Measurements from ENCODE around the gene FGF14. TPM values are rescaled to one million over a fixed set of nuclear protein-coding genes. Genes with fewer than 3 reads are reported as not detected.
A peak's percentile ranks its signal among the peaks of the same experiment; 100 is the strongest.

Gene FGF14
- polyA plus RNA-seq, 1 of the 3 experiments (the other 2 are of a cell fraction) = 0.20 TPM

GRCh38 chr13:101773062-101773461, 628.8 kb downstream of the FGF14 start:
- Histone ChIP-seq H3K36me3 (replicated peaks in 1 of 2; ENCODE audit: control insufficient read depth in 1 of 2, insufficient read depth in 2 of 2, low read length in 1 of 2) (no peaks in the 10 kb centered on the region), H2AFZ (ENCODE audit: low read depth) (no peak overlapping the region), H3K9me2 (no peaks in the 10 kb centered on the region), H3F3A (replicated peaks; ENCODE audit: insufficient read depth) (peaks cover 3% of the 10 kb centered on the region), H4K20me1 (ENCODE audit: insufficient read depth) (no peaks in the 10 kb centered on the region), H3K4me2 (no peak overlapping the region), H3K79me2 (ENCODE audit: insufficient read depth) (no peaks in the 10 kb centered on the region), H3K9me3 (no peaks in the 10 kb centered on the region), H3K4me3 (ENCODE audit: low read depth in 2 of 2, low read length in 1 of 2) (no peak overlapping the region), H3K4me1 (ENCODE audit: control insufficient read depth in 1 of 2, insufficient read depth in 2 of 2, low read depth in 1 of 2, low read length in 1 of 2) (peaks cover 0 to 8% of the 10 kb centered on the region in 2 experiments; a peak in 2 of 4 replicates), H3K9ac (no peak overlapping the region), H3K27me3 (ENCODE audit: insufficient read depth) (no peaks in the 10 kb centered on the region), H3K27ac (ENCODE audit: low read depth in 2 of 2, low read length in 1 of 2) (no peak overlapping the region; a peak in 1 of 4 replicates)
- CTCF ChIA-PET = interaction anchor here (1.5 to 1.8 kb wide), 3 partner anchors 15 to 18 kb away, joined by 3 to 7 read pairs (median 5); no protein-coding TSS in a partner anchor
- POLR2A ChIA-PET = no interaction called here
- peak; percentile 76 for TF ChIP-seq RFX5 (IDR thresholded peaks at IDR 0.05; ENCODE audit: low read length)
- TF ChIP-seq FOXM1 (IDR thresholded peaks at IDR 0.05; ENCODE audit: low read depth) = no peak
- TF ChIP-seq, protein P1, sequence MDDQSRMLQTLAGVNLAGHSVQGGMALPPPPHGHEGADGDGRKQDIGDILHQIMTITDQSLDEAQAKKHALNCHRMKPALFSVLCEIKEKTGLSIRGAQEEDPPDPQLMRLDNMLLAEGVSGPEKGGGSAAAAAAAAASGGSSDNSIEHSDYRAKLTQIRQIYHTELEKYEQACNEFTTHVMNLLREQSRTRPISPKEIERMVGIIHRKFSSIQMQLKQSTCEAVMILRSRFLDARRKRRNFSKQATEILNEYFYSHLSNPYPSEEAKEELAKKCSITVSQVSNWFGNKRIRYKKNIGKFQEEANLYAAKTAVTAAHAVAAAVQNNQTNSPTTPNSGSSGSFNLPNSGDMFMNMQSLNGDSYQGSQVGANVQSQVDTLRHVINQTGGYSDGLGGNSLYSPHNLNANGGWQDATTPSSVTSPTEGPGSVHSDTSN (IDR thresholded peaks at IDR 0.05) = no peak
- peak; percentile 20; the same call in 1 of the 2 replicates for TF ChIP-seq TEAD4 (IDR thresholded peaks at IDR 0.05; ENCODE audit: borderline replicate concordance, insufficient read depth)
- peak; percentile 32; the same call in 1 of the 2 replicates for TF ChIP-seq TCF12 (IDR thresholded peaks at IDR 0.05)
- no peak for TF ChIP-seq SMC3 (IDR thresholded peaks at IDR 0.05; ENCODE audit: low read depth, low read length)
- TF ChIP-seq, protein P2, sequence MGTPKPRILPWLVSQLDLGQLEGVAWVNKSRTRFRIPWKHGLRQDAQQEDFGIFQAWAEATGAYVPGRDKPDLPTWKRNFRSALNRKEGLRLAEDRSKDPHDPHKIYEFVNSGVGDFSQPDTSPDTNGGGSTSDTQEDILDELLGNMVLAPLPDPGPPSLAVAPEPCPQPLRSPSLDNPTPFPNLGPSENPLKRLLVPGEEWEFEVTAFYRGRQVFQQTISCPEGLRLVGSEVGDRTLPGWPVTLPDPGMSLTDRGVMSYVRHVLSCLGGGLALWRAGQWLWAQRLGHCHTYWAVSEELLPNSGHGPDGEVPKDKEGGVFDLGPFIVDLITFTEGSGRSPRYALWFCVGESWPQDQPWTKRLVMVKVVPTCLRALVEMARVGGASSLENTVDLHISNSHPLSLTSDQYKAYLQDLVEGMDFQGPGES (IDR thresholded peaks at IDR 0.05; ENCODE audit: low read depth, low read length) = no peak
- TF ChIP-seq EP300 (IDR thresholded peaks at IDR 0.05; ENCODE audit: borderline replicate concordance in 1 of 2, low read depth in 1 of 2, low read length in 1 of 2) = peak; percentile 23 to 31; a peak in 1 of 4 replicates
- TF ChIP-seq JUND (IDR thresholded peaks at IDR 0.05) = peak; percentile 43; the same call in 1 of the 2 replicates
- no peak for TF ChIP-seq SIN3A (IDR thresholded peaks at IDR 0.05; ENCODE audit: borderline replicate concordance, low read depth, low read length)
- TF ChIP-seq FOSL2 (IDR thresholded peaks at IDR 0.05; ENCODE audit: borderline replicate concordance, low read depth) = peak; percentile 34; the same call in 1 of the 2 replicates
- peak; percentile 46; the same call in 1 of the 2 replicates for TF ChIP-seq RCOR1 (IDR thresholded peaks at IDR 0.05; ENCODE audit: low read length)
- peak; percentile 7 for DNase-seq
- 7% methylated on average over 2 of the region's 2 CpGs for WGBS (ENCODE audit: low lambda C conversion rate)

- no peak for DNase-seq
- H3K9me3 ChIP-seq = no peaks in the 10 kb centered on the region
- no peaks in the 10 kb centered on the region for H3F3A ChIP-seq (replicated peaks; ENCODE audit: insufficient read depth)
- H3K36me3 ChIP-seq (replicated peaks in 1 of 2; ENCODE audit: control insufficient read depth in 1 of 2, insufficient read depth in 2 of 2, low read length in 1 of 2) = no peaks in the 10 kb centered on the region
- no peak overlapping the region for H3K27ac ChIP-seq (ENCODE audit: low read depth in 2 of 2, low read length in 1 of 2)
- no peak overlapping the region for H2AFZ ChIP-seq (ENCODE audit: low read depth)
- no peaks in the 10 kb centered on the region for H4K20me1 ChIP-seq (ENCODE audit: insufficient read depth)
- TF ChIP-seq GATA2 (CRISPR knock-in tag; IDR thresholded peaks at IDR 0.05) (no peak), RCOR1 (IDR thresholded peaks at IDR 0.05; ENCODE audit: low read length) (no peak), EP300 (IDR thresholded peaks at IDR 0.05; ENCODE audit: borderline replicate concordance in 1 of 2, low read depth in 1 of 2, low read length in 1 of 2) (no peak), GABPA (IDR thresholded peaks at IDR 0.05; ENCODE audit: low read depth) (no peak), POLR2AphosphoS5 (IDR thresholded peaks at IDR 0.05; ENCODE audit: low read depth, low read length) (no peak), EZH2phosphoT487 (IDR thresholded peaks at IDR 0.05; ENCODE audit: borderline replicate concordance, low read depth) (no peak), ELF1 (IDR thresholded peaks at IDR 0.05) (no peak), TCF12 (IDR thresholded peaks at IDR 0.05) (no peak)
- TF ChIP-seq, protein P3, sequence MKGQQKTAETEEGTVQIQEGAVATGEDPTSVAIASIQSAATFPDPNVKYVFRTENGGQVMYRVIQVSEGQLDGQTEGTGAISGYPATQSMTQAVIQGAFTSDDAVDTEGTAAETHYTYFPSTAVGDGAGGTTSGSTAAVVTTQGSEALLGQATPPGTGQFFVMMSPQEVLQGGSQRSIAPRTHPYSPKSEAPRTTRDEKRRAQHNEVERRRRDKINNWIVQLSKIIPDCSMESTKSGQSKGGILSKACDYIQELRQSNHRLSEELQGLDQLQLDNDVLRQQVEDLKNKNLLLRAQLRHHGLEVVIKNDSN (IDR thresholded peaks at IDR 0.05; ENCODE audit: borderline replicate concordance, low read depth) = no peak
- no peak overlapping the region for H3K9ac ChIP-seq
- H3K4me2 ChIP-seq = no peak overlapping the region
- H3K79me2 ChIP-seq (ENCODE audit: insufficient read depth) = no peaks in the 10 kb centered on the region
- 90% methylated on average over 4 of the region's 4 CpGs for WGBS (ENCODE audit: low lambda C conversion rate)
- H3K9me2 ChIP-seq = no peaks in the 10 kb centered on the region
- H3K4me3 ChIP-seq (ENCODE audit: low read depth in 2 of 2, low read length in 1 of 2) = no peak overlapping the region
- ChIA-PET POLR2A (no interaction called here), CTCF (interaction anchor here (1.1 to 2.9 kb wide), 5 partner anchors 9 to 622 kb away, joined by 3 to 19 read pairs (median 4); no protein-coding TSS in a partner anchor)
- H3K27me3 ChIP-seq (ENCODE audit: insufficient read depth) = no peaks in the 10 kb centered on the region
- H3K4me1 ChIP-seq (ENCODE audit: control insufficient read depth in 1 of 2, insufficient read depth in 2 of 2, low read depth in 1 of 2, low read length in 1 of 2) = no peaks in the 10 kb centered on the region; a peak in 1 of 4 replicates
These were observed 634.7 kb downstream of the FGF14 start for GRCh38 chr13:101767131-101767530.

Data from SK-N-SH (cell line).